ENCODE results near the gene NFATC1.

Gene NFATC1

GRCh38 chr18:79424880-79425568 lies 29.3 kb downstream of the NFATC1 start:
- no peak for DNase-seq

- DNase-seq = no peak
Measured at GRCh38 chr18:79425569-79425886, 29.8 kb downstream of the NFATC1 start.

- peak; percentile 9 for DNase-seq
Measured at GRCh38 chr18:79426376-79427300, 30.9 kb downstream of the NFATC1 start.

DNA sequence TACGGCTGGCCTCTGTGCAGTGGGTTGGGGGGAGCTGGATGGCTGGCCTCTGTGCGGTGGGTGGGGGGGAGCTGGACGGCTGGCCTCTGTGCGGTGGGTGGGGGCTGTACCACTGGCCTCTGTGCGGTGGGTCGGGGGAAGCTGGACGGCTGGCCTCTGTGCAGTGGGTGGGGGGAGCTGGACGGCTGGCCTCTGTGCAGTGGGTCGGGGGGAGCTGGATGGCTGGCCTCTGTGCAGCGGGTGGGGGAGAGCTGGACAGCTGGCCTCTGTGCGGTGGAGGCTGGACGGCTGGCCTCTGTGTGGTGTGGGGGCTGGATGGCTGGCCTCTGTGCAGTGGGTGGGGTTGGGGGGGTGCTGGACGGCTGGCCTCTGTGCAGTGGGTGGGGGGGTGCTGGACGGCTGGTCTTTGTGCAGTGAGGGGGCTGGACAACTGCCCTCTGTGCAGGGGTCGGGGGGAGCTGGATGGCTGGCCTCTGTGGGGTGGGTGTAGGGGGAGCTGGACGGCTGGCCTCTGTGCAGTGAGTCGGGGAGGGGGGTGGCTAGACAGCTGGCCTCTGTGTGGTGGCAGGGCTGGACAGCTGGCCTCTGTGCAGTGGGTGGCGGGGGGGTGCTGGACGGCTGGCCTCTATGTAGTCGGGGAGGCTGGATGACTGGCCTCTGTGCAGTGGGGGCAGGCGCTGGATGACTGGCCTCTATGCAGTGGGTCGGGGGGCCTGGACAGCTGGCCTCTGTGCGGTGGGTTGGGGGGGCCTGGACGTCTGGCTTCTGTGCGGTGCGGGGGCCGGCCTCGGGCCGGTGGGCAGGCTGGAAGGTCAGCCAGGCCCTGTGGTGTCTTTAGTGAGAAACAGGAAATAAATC lies 31.9 kb downstream of the NFATC1 start:
- no peak for DNase-seq

- DNase-seq = no peak
Measured at GRCh38 chr18:79428287-79428686, 32.6 kb downstream of the NFATC1 start.

GRCh38 chr18:79429381-79429780 lies 33.7 kb downstream of the NFATC1 start:
- no peak for DNase-seq

DNA sequence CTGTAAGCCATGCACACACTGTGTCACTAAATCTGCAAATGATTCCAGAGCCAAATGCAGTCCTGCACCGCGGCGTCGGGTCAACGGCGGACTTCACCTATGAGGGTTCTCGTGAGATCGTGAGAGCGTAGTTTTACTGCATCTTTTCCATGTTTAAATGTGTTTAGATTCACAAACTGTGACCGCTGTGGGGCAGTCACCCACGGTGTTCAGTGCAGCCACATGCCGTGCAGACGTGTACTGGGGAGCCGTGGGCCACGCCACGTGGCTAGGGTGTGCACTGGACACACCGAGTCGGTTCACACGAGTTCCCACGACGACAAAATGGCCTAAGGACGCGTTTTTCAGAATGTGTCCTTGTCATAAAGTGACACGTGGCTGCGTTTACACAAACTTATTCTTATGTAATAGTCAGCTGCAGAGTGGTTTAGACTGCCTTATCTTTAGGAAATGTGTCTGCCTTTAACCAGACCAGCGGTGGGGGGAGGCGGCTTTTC lies 34.1 kb downstream of the NFATC1 start:
- no peak for DNase-seq

GRCh38 chr18:79432376-79433120 lies 36.8 kb downstream of the NFATC1 start:
- no peak for DNase-seq

GRCh38 chr18:79433431-79433830 lies 37.7 kb downstream of the NFATC1 start:
- DNase-seq = no peak

- no peak for DNase-seq
Measured at GRCh38 chr18:79434607-79435401, 39.1 kb downstream of the NFATC1 start.

DNA sequence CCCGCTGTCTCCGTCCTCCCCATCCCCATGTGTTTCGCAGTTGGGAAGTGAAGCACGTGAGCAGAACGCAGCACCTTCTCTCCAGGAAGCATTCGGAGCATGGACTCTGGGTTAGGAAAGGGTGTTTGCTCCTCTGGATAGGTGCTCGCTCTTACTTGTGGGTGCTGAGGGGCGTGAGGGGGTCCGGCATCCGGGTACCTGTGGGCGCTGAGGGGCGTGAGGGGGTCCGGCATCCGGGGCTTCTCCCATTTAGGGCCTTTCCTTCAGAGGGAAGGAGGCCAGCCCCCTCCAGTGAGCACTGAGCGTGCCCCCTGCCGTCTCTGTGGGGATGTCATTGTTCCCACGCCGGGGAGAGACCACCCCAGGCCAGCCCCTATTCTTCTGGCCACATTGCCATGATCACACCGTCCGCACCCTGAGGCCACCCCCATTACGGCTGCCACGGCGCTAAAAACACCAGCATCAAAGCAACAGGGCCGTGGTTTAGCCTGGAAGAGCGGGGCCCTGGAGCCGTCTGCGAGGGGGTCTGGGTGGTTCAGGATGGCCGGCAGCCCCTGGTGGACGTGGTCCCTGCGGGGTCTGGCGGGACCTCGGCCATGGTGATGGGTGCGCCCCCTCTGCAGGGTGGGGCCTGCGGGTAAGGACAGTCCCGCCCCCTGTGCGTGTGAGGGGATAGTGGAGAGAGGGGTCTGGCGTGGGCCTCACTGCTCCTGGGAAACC lies 41.0 kb downstream of the NFATC1 start:
- DNase-seq = no peak

- no peak for DNase-seq
Measured at GRCh38 chr18:79438089-79438897, 42.6 kb downstream of the NFATC1 start.

DNA sequence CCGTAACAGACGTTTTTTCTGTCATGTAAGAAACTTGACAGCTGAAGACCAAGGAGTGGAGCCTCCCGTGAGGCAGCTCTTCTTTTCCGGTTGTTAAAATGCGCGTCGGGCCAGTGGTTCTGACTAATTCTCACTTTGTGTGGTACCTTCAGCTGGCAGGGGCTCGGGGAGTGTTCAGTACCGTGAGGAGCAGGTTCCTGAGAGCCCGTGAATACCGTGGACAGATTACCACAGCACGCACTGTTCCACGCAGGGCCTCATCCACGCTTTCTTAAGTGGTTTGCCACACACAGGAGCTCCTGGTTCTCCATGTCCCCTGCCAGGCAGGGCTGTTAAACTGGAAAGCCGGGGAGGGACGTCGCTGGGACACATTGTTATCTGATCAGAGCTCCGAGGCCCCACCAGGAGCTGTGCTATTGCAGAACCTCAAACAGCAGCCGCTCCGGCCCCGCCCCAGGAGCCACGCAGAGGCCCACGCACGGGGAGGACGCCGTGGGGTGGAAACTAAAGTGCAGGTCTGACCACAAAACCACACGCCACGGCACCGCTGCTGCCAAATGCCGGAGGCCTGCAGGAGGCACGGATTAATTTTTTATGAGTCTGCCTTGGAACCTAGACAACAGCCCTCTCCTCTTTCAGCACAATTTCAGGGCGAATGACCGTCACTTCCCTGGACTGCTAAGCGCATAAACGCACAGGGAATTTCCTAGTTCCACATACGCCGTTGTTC lies 43.3 kb downstream of the NFATC1 start:
- DNase-seq = no peak

GRCh38 chr18:79439628-79440023 lies 43.9 kb downstream of the NFATC1 start:
- DNase-seq = no peak

DNA sequence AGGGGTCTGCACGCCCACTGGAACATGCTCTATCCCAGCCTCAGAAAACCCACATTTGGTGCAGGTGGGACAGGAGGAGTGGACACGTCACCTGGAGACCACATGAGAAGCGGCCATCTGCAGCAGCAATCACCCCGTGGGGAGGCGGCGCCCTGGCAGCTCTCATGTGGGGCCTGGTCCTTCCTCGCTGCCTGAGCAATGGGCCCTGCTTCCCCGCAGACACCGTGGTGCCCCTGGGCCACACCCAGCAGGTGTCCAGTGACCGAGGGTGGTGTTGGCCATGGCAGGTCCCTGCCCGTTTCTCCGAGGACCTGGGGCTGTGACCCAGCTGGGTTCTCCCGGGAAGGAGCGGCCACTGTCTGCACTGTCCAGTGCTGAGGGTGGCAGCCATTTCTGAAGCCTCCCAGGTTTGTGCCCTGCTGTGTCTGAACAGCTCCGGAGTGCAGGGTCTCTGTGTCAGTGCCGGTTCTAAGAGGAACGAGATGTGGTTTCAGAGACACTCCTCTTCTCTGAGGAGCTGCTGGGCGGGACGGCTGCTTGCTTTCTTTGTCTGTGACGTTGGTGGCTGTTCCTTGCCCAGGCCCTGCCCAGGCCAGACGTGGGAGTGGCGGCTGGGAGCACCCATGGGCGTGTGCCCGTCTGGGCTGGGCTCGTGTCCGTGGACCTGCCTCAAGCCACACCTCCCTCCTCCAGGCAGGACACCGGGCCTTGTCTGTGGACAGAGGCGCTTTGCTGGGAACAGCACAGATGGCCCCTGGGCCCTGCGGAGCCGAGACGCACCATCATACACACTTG lies 44.8 kb downstream of the NFATC1 start:
- no peak for DNase-seq

DNA sequence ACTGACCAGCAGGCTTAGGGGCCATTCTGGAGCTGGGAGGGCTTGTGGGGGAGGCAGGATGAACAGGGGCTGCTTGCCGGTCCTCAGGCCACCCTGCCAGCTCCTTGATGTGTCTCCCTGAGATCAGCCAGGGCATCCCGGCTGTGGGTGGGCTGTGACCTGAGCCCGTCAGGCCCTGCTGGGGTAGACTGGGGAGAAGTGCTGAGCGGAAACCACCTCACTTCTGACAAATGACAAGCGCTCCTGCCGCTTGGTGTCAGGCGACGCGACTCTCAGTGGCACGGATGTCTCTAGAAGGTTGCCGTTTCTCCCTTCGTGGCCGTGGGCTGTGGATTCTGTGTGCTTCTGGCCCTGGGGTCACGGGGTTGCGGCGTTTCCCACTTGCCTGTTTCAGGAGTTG lies 45.7 kb downstream of the NFATC1 start:
- no peak for DNase-seq

DNA sequence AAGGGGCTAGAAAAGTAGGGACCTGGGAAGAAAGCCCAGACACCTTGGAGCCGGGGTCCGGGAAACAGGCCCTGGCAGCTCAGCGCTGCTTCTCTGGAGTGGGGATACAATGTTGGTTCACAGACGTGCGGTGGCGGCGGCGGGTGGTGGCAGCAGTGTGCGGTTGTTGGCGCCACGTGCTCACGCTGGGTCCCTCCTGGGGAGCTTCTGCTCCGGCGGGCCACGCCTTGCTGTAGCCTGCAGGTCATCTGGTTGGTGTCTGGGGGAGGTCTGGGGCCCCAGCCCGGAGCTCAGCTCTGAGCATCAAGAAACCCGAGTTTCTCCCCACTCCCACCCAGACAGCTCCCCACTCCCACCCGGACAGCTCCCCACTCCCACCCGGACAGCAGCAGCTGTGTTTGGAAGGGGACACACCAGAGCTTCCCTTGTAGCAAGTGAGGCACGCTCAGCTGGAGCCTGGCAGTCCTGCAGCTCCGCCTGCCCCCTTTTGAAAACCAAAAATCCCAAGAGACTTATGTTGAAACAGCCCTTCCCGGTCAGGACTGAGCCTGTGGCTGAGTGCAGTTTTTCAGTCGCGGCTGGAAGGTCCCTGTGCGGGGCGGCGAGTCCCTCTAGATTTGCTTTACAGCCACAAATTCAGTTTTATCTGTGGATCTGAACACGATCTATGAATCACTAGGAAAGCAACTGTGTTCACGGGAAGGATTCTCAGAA lies 46.9 kb downstream of the NFATC1 start:
- peak; percentile 14 for DNase-seq

GRCh38 chr18:79445221-79445620 lies 49.5 kb downstream of the NFATC1 start:
- DNase-seq = no peak

Data from NCI-H345 (cell line).